GM10248 (cell line): ENCODE measurements around the gene ATRNL1.
"Not testable (repeated sequence)": the region's sequence is repeated elsewhere in the genome, so short reads cannot be mapped to it uniquely, and the experiment has no call there.

Source experiments
- CTCF ChIA-PET: fragments of 300-600 bp; sonication (Branson Sonifier 250); formaldehyde crosslinking; extraction: SDS; loops from one replicate; lab custom pipeline; 2021; ENCODE audit warnings: antibody characterized with exemption; lab: Yijun Ruan, JAX
- POLR2A ChIA-PET: fragments of 350-650 bp; sonication (Branson Sonifier 250); formaldehyde crosslinking; extraction: SDS; loops from one replicate; lab custom pipeline; 2020; ENCODE audit warnings: antibody characterized with exemption; lab: Yijun Ruan, JAX
- DNase-seq: peaks from one replicate; pipeline ENCODE4 v3.0.0; 2012; ENCODE audit errors: extremely low spot score
- CTCF ChIP-seq: IDR thresholded peaks from 2 replicates; pipeline ENCODE4 v1.5.1; 2012; ENCODE audit warnings: mild to moderate bottlenecking, low read depth; ENCODE audit errors: extremely low read depth, missing control alignments, control extremely low read depth

The ATRNL1 gene

DNA sequence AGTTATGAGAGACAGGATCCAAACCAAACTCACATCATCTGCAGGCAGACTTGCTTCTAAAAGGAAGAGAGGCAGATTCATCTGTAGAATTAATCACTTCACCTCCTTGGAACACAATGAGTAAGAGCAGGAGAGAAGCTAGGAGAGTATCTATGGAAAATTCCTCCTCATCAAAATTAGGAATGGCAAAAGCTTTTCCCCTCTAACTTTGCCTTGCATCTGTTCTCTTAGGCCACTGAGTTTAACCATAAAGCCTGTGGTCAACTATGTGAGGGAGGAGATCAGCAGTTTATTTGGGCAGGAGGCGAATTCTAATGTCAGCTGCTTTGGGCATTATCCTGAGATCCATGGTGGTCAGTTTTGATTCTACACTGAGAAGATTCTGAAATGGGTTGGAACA lies 618.1 kb downstream of the ATRNL1 start:
- DNase-seq = no peak
- TF ChIP-seq CTCF = no peak
- CTCF ChIA-PET = interaction anchor here (1.1 to 1.7 kb wide), 2 partner anchors 8 to 11 kb away, joined by 3 to 4 read pairs; no protein-coding TSS in a partner anchor
- POLR2A ChIA-PET = no interaction called here

GRCh38 chr10:115720121-115720520 lies 627.0 kb downstream of the ATRNL1 start:
- no peak for DNase-seq
- TF ChIP-seq CTCF = no peak
- ChIA-PET CTCF (no interaction called here), POLR2A (no interaction called here)

- no peak for TF ChIP-seq CTCF
- POLR2A ChIA-PET = no interaction called here
- DNase-seq = no peak
- CTCF ChIA-PET = interaction anchor here (0.7 to 0.8 kb wide), 3 partner anchors 14 to 22 kb away, joined by 3 read pairs; no protein-coding TSS in a partner anchor
Measured at GRCh38 chr10:115727129-115727528, 634.0 kb downstream of the ATRNL1 start.

DNA sequence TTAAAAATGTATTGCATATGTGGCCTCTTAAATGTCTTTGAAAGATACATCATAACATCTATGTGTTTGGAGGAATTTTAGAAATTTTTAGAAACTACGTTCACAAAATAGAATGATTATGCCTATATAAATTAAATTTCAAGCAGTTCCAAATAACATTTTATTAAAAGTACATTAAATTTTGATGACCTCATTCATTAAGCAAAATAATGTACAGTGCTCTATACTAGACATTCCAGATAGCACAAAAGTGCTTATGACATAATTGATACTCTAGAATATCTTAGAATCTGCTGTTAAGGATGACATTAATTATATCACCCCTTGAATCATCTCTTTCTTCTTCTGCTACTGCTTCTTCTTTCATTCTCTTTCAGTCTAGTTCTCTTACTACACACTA lies 650.9 kb downstream of the ATRNL1 start:
- DNase-seq = no peak
- POLR2A ChIA-PET = no interaction called here

DNA sequence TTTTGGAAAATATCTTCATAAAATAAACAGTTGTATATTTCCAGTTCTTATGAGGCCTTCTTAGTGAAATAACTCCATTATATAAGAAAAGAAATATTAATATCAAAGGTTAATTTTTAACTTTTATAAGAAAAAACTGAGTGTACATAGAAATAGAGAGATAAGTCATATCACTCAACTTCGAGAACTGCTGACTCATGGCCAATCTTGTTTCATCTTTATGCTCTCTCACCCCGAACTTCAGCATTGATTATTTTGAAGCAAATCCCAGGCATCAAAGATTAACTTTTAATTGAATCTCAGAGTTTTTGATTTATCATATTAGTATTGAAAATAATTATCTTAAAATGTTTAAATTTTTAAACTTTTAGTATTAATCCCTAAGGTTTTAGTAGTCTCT lies 652.8 kb downstream of the ATRNL1 start:
- CTCF ChIA-PET = no interaction called here

More for the DNA sequence above, 650.9 kb downstream of the ATRNL1 start:
- CTCF ChIA-PET = no interaction called here
- TF ChIP-seq CTCF = no peak

GRCh38 chr10:115747811-115748210 lies 654.6 kb downstream of the ATRNL1 start:
- DNase-seq = no peak
- no peak for TF ChIP-seq CTCF
- POLR2A ChIA-PET = no interaction called here
- CTCF ChIA-PET = no interaction called here

More for the DNA sequence above, 652.8 kb downstream of the ATRNL1 start:
- no peak for TF ChIP-seq CTCF
- POLR2A ChIA-PET = no interaction called here
- no peak for DNase-seq

- POLR2A ChIA-PET, DNase-seq, CTCF ChIA-PET: not testable (repeated sequence)
Measured at GRCh38 chr10:115758488-115758887, 665.3 kb downstream of the ATRNL1 start.
